RWPE1 (cell line): ENCODE results near the gene CBLIF.
A peak's percentile ranks its signal among the peaks of the same experiment; 100 is the strongest.

Experiments used
- CTCF ChIA-PET: fragments of 350-600 bp; sonication (Branson Sonifier 250); formaldehyde crosslinking; extraction: SDS; loops from one replicate; lab custom pipeline; 2021; lab: Yijun Ruan, JAX
- POLR2A ChIA-PET: fragments of 400-600 bp; formaldehyde crosslinking; extraction: SDS; loops from one replicate; lab custom pipeline; 2020; ENCODE audit warnings: antibody characterized with exemption; ENCODE audit not compliant: low non-redundant PET; lab: Yijun Ruan, JAX
- DNase-seq: peaks from one replicate; pipeline ENCODE4 v3.0.0; 2012; ENCODE audit warnings: low spot score
- H3K27ac ChIP-seq: fragments of 450-650 bp; 2 replicates; pipeline ENCODE4 v1.5.1; 2017
- TF ChIP-seq, protein P1 (sequence below): fragments of 450-650 bp; conservative IDR thresholded peaks from 2 replicates; pipeline ENCODE4 v1.5.1; 2017; ENCODE audit warnings: low read depth, mild to moderate bottlenecking

Gene CBLIF

GRCh38 chr11:59813364-59813763 is 31.9 kb downstream of the CBLIF start:
- POLR2A ChIA-PET = no interaction called here
- no peak overlapping the region for H3K27ac ChIP-seq
- CTCF ChIA-PET = no interaction called here
- TF ChIP-seq, protein P1, sequence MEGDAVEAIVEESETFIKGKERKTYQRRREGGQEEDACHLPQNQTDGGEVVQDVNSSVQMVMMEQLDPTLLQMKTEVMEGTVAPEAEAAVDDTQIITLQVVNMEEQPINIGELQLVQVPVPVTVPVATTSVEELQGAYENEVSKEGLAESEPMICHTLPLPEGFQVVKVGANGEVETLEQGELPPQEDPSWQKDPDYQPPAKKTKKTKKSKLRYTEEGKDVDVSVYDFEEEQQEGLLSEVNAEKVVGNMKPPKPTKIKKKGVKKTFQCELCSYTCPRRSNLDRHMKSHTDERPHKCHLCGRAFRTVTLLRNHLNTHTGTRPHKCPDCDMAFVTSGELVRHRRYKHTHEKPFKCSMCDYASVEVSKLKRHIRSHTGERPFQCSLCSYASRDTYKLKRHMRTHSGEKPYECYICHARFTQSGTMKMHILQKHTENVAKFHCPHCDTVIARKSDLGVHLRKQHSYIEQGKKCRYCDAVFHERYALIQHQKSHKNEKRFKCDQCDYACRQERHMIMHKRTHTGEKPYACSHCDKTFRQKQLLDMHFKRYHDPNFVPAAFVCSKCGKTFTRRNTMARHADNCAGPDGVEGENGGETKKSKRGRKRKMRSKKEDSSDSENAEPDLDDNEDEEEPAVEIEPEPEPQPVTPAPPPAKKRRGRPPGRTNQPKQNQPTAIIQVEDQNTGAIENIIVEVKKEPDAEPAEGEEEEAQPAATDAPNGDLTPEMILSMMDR = no peak
- DNase-seq = no peak

DNA sequence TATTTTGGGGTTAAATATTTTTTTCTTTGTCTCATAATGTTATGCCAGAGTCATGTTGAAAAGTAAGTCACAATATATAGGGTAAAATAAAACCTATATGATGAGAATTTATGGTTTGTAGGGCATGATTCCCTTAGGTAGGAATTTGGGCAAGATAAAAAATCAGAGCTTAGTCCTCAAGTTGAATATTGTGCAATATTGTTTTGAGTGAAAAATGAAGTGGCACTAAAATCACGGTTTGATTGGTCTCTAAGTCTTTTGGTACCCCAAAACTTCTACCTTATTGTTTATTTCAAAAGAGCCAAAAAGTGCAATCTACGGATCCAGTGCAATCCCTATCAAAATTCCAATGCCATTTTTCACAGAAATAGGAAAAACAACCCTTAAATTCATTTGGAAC is 33.1 kb downstream of the CBLIF start:
- TF ChIP-seq, protein P1 = no peak
- ChIA-PET POLR2A (no interaction called here), CTCF (interaction anchor here (0.7 kb wide), 1 partner anchor 53 kb away, joined by 7 read pairs; no protein-coding TSS in a partner anchor)
- H3K27ac ChIP-seq = no peak overlapping the region
- DNase-seq = no peak

DNA sequence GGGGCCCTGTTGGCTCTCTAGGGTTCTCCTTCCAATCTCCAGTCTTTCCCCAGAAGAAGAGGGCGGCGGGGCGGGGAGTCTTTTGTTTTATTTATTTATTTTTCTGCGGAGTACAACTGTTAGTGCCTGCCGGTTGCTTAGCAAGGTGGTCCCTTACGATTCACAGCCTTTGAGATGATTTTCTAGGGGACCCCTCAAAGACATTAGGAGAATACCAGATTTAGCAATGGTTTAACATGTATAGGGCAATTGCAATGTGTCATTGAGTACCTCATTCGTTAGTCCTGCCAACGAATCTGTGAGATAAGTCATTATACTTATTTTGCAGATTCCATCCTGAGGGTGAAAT is 34.4 kb downstream of the CBLIF start:
- POLR2A ChIA-PET = no interaction called here
- no peak for DNase-seq
- H3K27ac ChIP-seq = peak overlapping the region; percentile 83
- CTCF ChIA-PET = interaction anchor here (0.7 to 2.6 kb wide), 4 partner anchors 55 to 636 kb away, joined by 3 to 8 read pairs (median 3); no protein-coding TSS in a partner anchor
- TF ChIP-seq, protein P1 = no peak

GRCh38 chr11:59810189-59810910 is 34.9 kb downstream of the CBLIF start, which contains the start of gene MRPL16:
TSS of gene MRPL16 (minus strand) at chr11:59810778. CDS start at chr11:59810658, 120 bp downstream.
- POLR2A ChIA-PET = interaction anchor here (0.8 kb wide), 1 partner anchor 55 kb away, joined by 4 read pairs; the partner anchor contains the start of gene STX3
- TF ChIP-seq, protein P1 = peak; percentile 37; the same call in 1 of the 2 replicates
- peak within 1 kb of the TSS; percentile 83 for H3K27ac ChIP-seq
- DNase-seq = peak; percentile 89
- CTCF ChIA-PET = interaction anchor here (0.6 to 2.6 kb wide), 4 partner anchors 38 to 57 kb away, joined by 3 to 8 read pairs (median 4); no protein-coding TSS in a partner anchor

DNA sequence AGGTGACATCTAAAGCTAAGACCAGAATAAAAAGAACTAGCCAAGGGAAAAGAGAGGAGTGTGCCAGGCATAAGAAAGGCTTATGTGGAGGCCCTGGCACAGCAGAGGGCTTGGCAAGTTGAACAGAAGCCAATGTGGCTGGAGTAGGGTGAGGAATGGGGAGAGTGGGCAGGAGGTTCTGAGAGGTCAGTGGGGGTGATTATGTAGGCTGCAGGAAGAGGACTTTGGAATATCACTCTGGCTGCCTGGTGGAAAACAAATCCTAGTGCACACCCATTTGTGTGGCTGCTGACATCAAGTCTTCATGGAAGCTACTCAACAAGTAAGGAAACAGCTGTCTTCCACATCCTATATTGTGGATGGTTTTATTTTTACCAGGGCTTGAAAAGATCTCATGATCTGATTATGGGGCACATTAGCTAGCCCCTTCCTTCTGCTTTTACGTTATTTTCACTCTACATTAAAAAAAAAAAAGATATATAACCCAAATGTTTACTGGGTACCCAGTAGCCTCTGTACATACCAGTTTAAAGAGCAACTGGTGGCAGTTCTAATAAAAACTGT is 38.2 kb downstream of the CBLIF start:
- no peak overlapping the region for H3K27ac ChIP-seq
- POLR2A ChIA-PET = no interaction called here
- CTCF ChIA-PET = interaction anchor here (0.8 kb wide), 1 partner anchor 112 kb away, joined by 4 read pairs; no protein-coding TSS in a partner anchor
- no peak for DNase-seq
- TF ChIP-seq, protein P1 = no peak

- ChIA-PET CTCF (no interaction called here), POLR2A (no interaction called here)
- H3K27ac ChIP-seq = no peak overlapping the region
- TF ChIP-seq, protein P1 = no peak
- no peak for DNase-seq
Observed at GRCh38 chr11:59804061-59804460, 41.2 kb downstream of the CBLIF start.
